ENCODE measurements around the gene SYMPK.
A peak's percentile ranks its signal among the peaks of the same experiment; 100 is the strongest.

Gene SYMPK

DNA sequence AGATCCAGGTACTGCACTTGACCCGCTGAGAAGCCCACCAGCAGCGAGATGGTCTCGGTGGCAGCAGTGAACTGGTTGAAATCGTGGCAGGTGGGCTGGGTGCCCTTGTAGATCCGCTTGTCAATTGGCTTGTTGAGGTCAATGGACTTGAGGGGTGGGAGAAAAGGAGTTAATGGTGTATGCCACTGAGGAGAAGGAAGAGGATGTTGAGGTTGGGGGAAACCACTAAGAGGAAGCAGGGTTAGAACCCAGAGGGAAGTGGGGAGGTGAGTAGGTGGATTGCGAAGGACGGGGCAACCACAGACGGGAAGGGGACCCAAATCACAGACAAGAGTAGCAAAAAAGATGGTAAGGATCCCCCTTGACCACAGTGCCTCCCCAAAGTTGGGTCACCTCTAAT lies 72.0 kb downstream of the SYMPK start:
- TF ChIP-seq, protein P1, sequence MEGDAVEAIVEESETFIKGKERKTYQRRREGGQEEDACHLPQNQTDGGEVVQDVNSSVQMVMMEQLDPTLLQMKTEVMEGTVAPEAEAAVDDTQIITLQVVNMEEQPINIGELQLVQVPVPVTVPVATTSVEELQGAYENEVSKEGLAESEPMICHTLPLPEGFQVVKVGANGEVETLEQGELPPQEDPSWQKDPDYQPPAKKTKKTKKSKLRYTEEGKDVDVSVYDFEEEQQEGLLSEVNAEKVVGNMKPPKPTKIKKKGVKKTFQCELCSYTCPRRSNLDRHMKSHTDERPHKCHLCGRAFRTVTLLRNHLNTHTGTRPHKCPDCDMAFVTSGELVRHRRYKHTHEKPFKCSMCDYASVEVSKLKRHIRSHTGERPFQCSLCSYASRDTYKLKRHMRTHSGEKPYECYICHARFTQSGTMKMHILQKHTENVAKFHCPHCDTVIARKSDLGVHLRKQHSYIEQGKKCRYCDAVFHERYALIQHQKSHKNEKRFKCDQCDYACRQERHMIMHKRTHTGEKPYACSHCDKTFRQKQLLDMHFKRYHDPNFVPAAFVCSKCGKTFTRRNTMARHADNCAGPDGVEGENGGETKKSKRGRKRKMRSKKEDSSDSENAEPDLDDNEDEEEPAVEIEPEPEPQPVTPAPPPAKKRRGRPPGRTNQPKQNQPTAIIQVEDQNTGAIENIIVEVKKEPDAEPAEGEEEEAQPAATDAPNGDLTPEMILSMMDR (IDR thresholded peaks at IDR 0.05; ENCODE audit: borderline replicate concordance, insufficient read depth, low read depth, low read length), result no peak
- peak overlapping the region; percentile 88 for H3K4me3 ChIP-seq (ENCODE audit: low read depth, low read length)

GRCh38 chr19:45789035-45789786 lies 73.7 kb downstream of the SYMPK start:
- TF ChIP-seq, protein P1 (IDR thresholded peaks at IDR 0.05; ENCODE audit: borderline replicate concordance, insufficient read depth, low read depth, low read length), result no peak
- H3K4me3 ChIP-seq (ENCODE audit: low read depth, low read length), result no peak overlapping the region

DNA sequence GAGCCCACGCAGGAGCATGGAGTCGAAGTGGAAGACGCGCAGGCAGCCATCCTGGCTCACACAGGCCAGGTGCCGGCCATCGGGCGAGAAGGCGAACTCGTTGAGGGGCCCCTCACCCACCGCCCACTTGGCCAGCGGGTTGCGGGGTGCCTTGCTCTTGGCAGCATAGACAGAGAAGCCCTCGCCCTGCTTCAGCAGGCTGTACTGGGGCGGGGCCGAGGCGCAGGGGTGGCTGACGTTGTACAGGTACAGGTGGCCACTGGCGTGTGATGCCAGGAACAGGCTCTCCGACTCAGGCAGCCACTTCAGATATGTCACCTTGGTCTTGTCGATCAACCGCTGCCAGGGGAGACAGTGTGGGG lies 76.4 kb downstream of the SYMPK start:
- H3K4me3 ChIP-seq (ENCODE audit: low read depth, low read length), result no peak overlapping the region
- TF ChIP-seq, protein P1 (IDR thresholded peaks at IDR 0.05; ENCODE audit: borderline replicate concordance, insufficient read depth, low read depth, low read length), result no peak

- H3K4me3 ChIP-seq (ENCODE audit: low read depth, low read length), result no peak overlapping the region
- TF ChIP-seq, protein P1 (IDR thresholded peaks at IDR 0.05; ENCODE audit: borderline replicate concordance, insufficient read depth, low read depth, low read length), result no peak
Observed at GRCh38 chr19:45785781-45786532, 77.0 kb downstream of the SYMPK start.

DNA sequence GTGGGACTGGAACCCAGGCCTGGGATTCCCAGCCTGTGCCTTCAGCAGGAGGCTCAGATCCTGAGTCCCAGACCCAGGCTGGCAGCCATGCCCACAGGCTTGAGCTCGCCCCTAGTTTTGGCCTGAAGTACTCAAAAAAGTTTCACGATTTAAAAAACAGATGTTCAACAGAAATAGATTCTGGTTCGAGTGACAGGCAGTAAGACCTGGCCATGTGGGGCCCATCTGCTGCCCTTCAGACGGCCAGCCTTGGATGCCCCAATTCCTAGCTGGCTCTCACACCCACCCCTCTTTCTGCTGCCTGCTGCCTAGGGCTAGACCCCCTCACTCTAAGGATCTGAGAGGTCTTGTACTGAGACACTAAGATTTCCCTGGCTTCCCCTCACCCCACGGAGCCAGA lies 77.8 kb downstream of the SYMPK start:
- no peak overlapping the region for H3K4me3 ChIP-seq (ENCODE audit: low read depth, low read length)
- TF ChIP-seq, protein P1 (IDR thresholded peaks at IDR 0.05; ENCODE audit: borderline replicate concordance, insufficient read depth, low read depth, low read length), result no peak

- TF ChIP-seq, protein P1 (IDR thresholded peaks at IDR 0.05; ENCODE audit: borderline replicate concordance, insufficient read depth, low read depth, low read length), result no peak
- no peak overlapping the region for H3K4me3 ChIP-seq (ENCODE audit: low read depth, low read length)
Observed at GRCh38 chr19:45784096-45784495, 78.9 kb downstream of the SYMPK start.
